ENCODE measurements around the gene MAGI2. TPM values are rescaled to one million over a fixed set of nuclear protein-coding genes. Genes with fewer than 3 reads are reported as not detected.

Gene MAGI2
- total RNA-seq, 1 experiment from 2014 or later: 0.25 TPM

DNA sequence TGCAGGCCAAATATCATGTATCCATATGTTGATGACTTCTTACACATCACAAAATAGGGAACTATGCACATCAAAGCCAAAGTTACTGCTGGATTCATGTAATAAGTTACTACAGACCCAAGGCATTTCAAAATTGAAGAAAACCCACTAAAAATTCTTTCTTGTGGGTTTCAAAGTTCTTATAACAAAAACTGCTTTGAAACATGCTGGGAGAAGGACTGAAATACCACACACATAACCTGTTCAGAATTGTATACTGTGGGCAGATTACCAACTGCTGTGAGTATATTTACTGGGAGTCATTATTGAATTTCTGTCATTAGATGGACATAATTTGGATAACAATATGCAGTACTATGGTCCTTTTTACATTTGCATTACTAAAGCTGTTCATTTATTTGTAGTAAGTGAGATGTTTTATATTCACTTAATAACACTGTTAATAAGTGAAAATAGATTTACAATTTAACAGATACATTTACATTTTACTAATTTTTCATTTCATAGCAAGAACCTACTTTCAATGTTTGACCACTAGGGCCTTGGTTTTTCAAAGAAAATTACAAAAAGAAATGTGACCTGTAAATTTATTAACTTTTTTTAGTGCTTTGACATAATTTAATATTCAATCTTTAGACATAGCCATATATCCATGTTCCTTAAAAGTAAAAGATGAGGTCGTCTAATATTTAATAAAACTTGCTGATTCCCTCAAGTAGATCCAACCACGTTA is 132.6 kb downstream of the MAGI2 start:
- H3K9me3 Mint-ChIP-seq (ENCODE audit: unreplicated experiment): peaks cover under 1% of the 10 kb centered on the region
- H3K4me3 ChIP-seq (ENCODE audit: low read depth, low read length): no peak overlapping the region
- H3K36me3 Mint-ChIP-seq (ENCODE audit: insufficient read depth, unreplicated experiment): no peaks in the 10 kb centered on the region
- H3K36me3 ChIP-seq (ENCODE audit: control insufficient read depth, insufficient read depth, low read length): no peaks in the 10 kb centered on the region
- intact Hi-C loops (cut with micrococcal nuclease; ENCODE audit: unreplicated experiment): no loop called here
- no peak for DNase-seq
- H3K27me3 Mint-ChIP-seq (ENCODE audit: insufficient read depth, unreplicated experiment): no peaks in the 10 kb centered on the region
- peaks cover 10% of the 10 kb centered on the region for H3K4me1 Mint-ChIP-seq (ENCODE audit: low read depth, unreplicated experiment)
- H3K27me3 ChIP-seq (replicated peaks; ENCODE audit: control insufficient read depth, insufficient read depth, low read length): no peaks in the 10 kb centered on the region
- H3K27ac Mint-ChIP-seq (ENCODE audit: unreplicated experiment): no peak overlapping the region
- H3K9me3 ChIP-seq: no peaks in the 10 kb centered on the region
- no peak overlapping the region for H3K4me3 Mint-ChIP-seq (ENCODE audit: unreplicated experiment)
- TF ChIP-seq, protein P1, sequence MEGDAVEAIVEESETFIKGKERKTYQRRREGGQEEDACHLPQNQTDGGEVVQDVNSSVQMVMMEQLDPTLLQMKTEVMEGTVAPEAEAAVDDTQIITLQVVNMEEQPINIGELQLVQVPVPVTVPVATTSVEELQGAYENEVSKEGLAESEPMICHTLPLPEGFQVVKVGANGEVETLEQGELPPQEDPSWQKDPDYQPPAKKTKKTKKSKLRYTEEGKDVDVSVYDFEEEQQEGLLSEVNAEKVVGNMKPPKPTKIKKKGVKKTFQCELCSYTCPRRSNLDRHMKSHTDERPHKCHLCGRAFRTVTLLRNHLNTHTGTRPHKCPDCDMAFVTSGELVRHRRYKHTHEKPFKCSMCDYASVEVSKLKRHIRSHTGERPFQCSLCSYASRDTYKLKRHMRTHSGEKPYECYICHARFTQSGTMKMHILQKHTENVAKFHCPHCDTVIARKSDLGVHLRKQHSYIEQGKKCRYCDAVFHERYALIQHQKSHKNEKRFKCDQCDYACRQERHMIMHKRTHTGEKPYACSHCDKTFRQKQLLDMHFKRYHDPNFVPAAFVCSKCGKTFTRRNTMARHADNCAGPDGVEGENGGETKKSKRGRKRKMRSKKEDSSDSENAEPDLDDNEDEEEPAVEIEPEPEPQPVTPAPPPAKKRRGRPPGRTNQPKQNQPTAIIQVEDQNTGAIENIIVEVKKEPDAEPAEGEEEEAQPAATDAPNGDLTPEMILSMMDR (IDR thresholded peaks at IDR 0.05; ENCODE audit: insufficient read depth in 1 of 2, low read depth in 1 of 2, low read length in 1 of 2, severe bottlenecking in 1 of 2, unreplicated experiment in 1 of 2): no peak
- ChIA-PET CTCF (interaction anchor here (0.6 kb wide), 1 partner anchor 440 kb away, joined by 3 read pairs; no protein-coding TSS in a partner anchor), POLR2A (no interaction called here)
- no TSS peak for BruUV-seq (replicated peaks)
- H3K4me1 ChIP-seq: peaks cover 10% of the 10 kb centered on the region

DNA sequence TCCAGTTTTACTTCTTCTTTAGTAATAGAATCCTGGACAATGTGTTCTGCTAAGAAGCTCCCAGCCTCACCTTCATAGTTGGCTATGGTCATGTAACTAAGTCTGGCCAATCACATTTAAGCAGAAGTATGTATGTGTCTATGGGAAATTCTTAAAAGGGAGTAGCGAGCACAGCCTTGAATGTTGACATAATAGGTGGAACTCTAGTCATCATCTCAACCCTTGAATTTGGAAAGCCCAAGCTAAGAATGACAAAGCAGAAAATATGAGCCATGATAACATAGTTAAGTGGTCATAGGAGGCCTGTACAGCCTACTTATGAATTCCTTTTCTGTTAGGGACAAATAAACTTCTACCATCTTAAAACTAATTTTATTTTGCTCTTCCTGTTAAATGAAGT is 134.1 kb downstream of the MAGI2 start:
- no peak overlapping the region for H3K27ac Mint-ChIP-seq (ENCODE audit: unreplicated experiment)
- H3K4me3 Mint-ChIP-seq (ENCODE audit: unreplicated experiment): no peak overlapping the region
- ChIA-PET POLR2A (no interaction called here), CTCF (no interaction called here)
- Histone ChIP-seq H3K9me3 (no peaks in the 10 kb centered on the region), H3K36me3 (ENCODE audit: control insufficient read depth, insufficient read depth, low read length) (no peaks in the 10 kb centered on the region), H3K27me3 (replicated peaks; ENCODE audit: control insufficient read depth, insufficient read depth, low read length) (no peaks in the 10 kb centered on the region), H3K4me3 (ENCODE audit: low read depth, low read length) (no peak overlapping the region), H3K4me1 (peaks cover 10% of the 10 kb centered on the region)
- peaks cover 10% of the 10 kb centered on the region for H3K4me1 Mint-ChIP-seq (ENCODE audit: low read depth, unreplicated experiment)
- no peaks in the 10 kb centered on the region for H3K36me3 Mint-ChIP-seq (ENCODE audit: insufficient read depth, unreplicated experiment)
- peaks cover 8% of the 10 kb centered on the region for H3K9me3 Mint-ChIP-seq (ENCODE audit: unreplicated experiment)
- intact Hi-C loops (cut with micrococcal nuclease; ENCODE audit: unreplicated experiment): no loop called here
- TF ChIP-seq, protein P1 (IDR thresholded peaks at IDR 0.05; ENCODE audit: insufficient read depth in 1 of 2, low read depth in 1 of 2, low read length in 1 of 2, severe bottlenecking in 1 of 2, unreplicated experiment in 1 of 2): no peak
- H3K27me3 Mint-ChIP-seq (ENCODE audit: insufficient read depth, unreplicated experiment): no peaks in the 10 kb centered on the region
- no peak for DNase-seq
- BruUV-seq (replicated peaks): no TSS peak

DNA sequence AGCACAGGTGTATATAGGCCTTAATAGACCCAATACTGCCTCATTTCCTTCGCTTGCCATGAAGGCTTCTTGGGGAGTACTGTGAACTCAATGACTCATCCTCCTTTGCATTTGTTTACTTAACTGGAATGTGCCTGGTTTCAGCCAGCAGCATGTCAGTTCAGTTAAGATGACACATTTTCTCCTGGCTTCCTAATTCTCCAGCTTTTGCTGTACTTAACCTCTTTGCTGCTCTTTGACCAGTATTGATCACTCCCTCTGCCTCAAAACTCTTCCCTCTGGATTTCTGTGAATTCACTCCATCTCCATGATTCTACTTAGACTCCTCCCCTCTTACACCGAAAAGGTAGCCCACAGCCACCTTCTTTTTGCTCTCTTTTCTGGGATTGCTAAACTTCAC is 135.7 kb downstream of the MAGI2 start:
- no TSS peak for BruUV-seq (replicated peaks)
- Histone ChIP-seq H3K9me3 (no peaks in the 10 kb centered on the region), H3K4me1 (peaks cover 10% of the 10 kb centered on the region), H3K36me3 (ENCODE audit: control insufficient read depth, insufficient read depth, low read length) (no peaks in the 10 kb centered on the region), H3K27me3 (replicated peaks; ENCODE audit: control insufficient read depth, insufficient read depth, low read length) (no peaks in the 10 kb centered on the region), H3K4me3 (ENCODE audit: low read depth, low read length) (no peak overlapping the region)
- Mint-ChIP-seq H3K36me3 (ENCODE audit: insufficient read depth, unreplicated experiment) (no peaks in the 10 kb centered on the region), H3K4me1 (ENCODE audit: low read depth, unreplicated experiment) (peaks cover 10% of the 10 kb centered on the region), H3K9me3 (ENCODE audit: unreplicated experiment) (peaks cover 8% of the 10 kb centered on the region), H3K4me3 (ENCODE audit: unreplicated experiment) (no peak overlapping the region), H3K27ac (ENCODE audit: unreplicated experiment) (peak overlapping the region; percentile 12), H3K27me3 (ENCODE audit: insufficient read depth, unreplicated experiment) (no peaks in the 10 kb centered on the region)
- intact Hi-C loops (cut with micrococcal nuclease; ENCODE audit: unreplicated experiment): no loop called here
- ChIA-PET POLR2A (no interaction called here), CTCF (no interaction called here)
- TF ChIP-seq, protein P1 (IDR thresholded peaks at IDR 0.05; ENCODE audit: insufficient read depth in 1 of 2, low read depth in 1 of 2, low read length in 1 of 2, severe bottlenecking in 1 of 2, unreplicated experiment in 1 of 2): no peak
- peak in 1 of 2 experiments; percentile 29 for DNase-seq
